GM21723 (cell line): ENCODE measurements around the gene GNLY.
"Not testable (repeated sequence)": the region's sequence is repeated elsewhere in the genome, so short reads cannot be mapped to it uniquely, and the experiment has no call there.

Source experiments
- ATAC-seq: cut with Tn5 transposase; IDR thresholded peaks from one replicate; pipeline ENCODE4 v1.9.1; 2021; ENCODE audit warnings: mild to moderate bottlenecking, moderate library complexity; ENCODE audit not compliant: unreplicated experiment

GNLY gene

GRCh38 chr2:85663594-85664565, 30.3 kb upstream of the GNLY start:
- no peak for ATAC-seq

GRCh38 chr2:85665264-85665937, 28.8 kb upstream of the GNLY start:
- ATAC-seq = no peak

GRCh38 chr2:85666016-85666415, 28.1 kb upstream of the GNLY start:
- ATAC-seq = no peak

GRCh38 chr2:85666435-85667316, 27.5 kb upstream of the GNLY start:
- no peak for ATAC-seq

GRCh38 chr2:85667561-85668008, 26.6 kb upstream of the GNLY start:
- no peak for ATAC-seq

- no peak for ATAC-seq
These were observed 25.9 kb upstream of the GNLY start, which contains the start of gene SFTPB for GRCh38 chr2:85668009-85668856. TSS of gene SFTPB (minus strand) at chr2:85668199. CDS start at chr2:85668183, 16 bp downstream.

GRCh38 chr2:85668857-85669142, 25.4 kb upstream of the GNLY start:
- no peak for ATAC-seq

- ATAC-seq = peak; percentile 82
These were observed 24.6 kb upstream of the GNLY start for GRCh38 chr2:85669549-85669948.

GRCh38 chr2:85670416-85670815, 23.7 kb upstream of the GNLY start:
- ATAC-seq = not testable (repeated sequence)

GRCh38 chr2:85672456-85672855, 21.7 kb upstream of the GNLY start:
- ATAC-seq = no peak

GRCh38 chr2:85673716-85674375, 20.3 kb upstream of the GNLY start:
- no peak for ATAC-seq

GRCh38 chr2:85674417-85674816, 19.7 kb upstream of the GNLY start:
- no peak for ATAC-seq

- ATAC-seq = no peak
These were observed 18.7 kb upstream of the GNLY start for GRCh38 chr2:85675427-85675826.

GRCh38 chr2:85675866-85676548, 18.2 kb upstream of the GNLY start:
- no peak for ATAC-seq

- ATAC-seq = no peak
These were observed 15.8 kb upstream of the GNLY start for GRCh38 chr2:85678377-85678776.

- ATAC-seq = peak; percentile 89
These were observed 15.1 kb upstream of the GNLY start for GRCh38 chr2:85678794-85679672.

- ATAC-seq = no peak
These were observed 13.3 kb upstream of the GNLY start for GRCh38 chr2:85680707-85681371.

GRCh38 chr2:85681372-85681763, 12.8 kb upstream of the GNLY start:
- no peak for ATAC-seq
